RWPE2 (cell line): ENCODE measurements around the gene TBC1D4.

ENCODE experiments used
- ATAC-seq: fragments of 200-7000 bp; cut with Tn5 transposase; 3 replicates; pipeline ENCODE4 v1.9.1; 2021; ENCODE audit warnings: low read depth
- DNase-seq: peaks from one replicate; pipeline ENCODE4 v3.0.0-alpha.2; 2020; ENCODE audit warnings: low spot score
- H3K27ac ChIP-seq: fragments of 450-650 bp; 2 replicates; pipeline ENCODE4 v1.5.1; 2017; ENCODE audit warnings: mild to moderate bottlenecking; ENCODE audit not compliant: poor library complexity, severe bottlenecking
- H3K27me3 ChIP-seq: fragments of 250-450 bp; sonication (Bioruptor Pico); 2 replicates; pipeline ENCODE4 v1.5.1; 2021; ENCODE audit warnings: mild to moderate bottlenecking, moderate library complexity; ENCODE audit not compliant: insufficient read depth, poor library complexity, severe bottlenecking
- H3K36me3 ChIP-seq: fragments of 250-450 bp; sonication (Bioruptor Pico); 2 replicates; pipeline ENCODE4 v1.5.1; 2020; ENCODE audit warnings: low read depth, mild to moderate bottlenecking, moderate library complexity
- H3K4me1 ChIP-seq: fragments of 250-450 bp; sonication (Bioruptor Pico); 2 replicates; pipeline ENCODE4 v1.5.1; 2021; ENCODE audit warnings: mild to moderate bottlenecking, moderate library complexity; ENCODE audit not compliant: insufficient read depth, poor library complexity, severe bottlenecking
- H3K4me3 ChIP-seq: fragments of 250-450 bp; sonication (Bioruptor Pico); 2 replicates; pipeline ENCODE4 v1.5.1; 2021; ENCODE audit warnings: mild to moderate bottlenecking, moderate library complexity; ENCODE audit not compliant: severe bottlenecking
- H3K9me3 ChIP-seq: fragments of 250-450 bp; sonication (Bioruptor Pico); 2 replicates; pipeline ENCODE4 v1.5.1; 2021; ENCODE audit warnings: mild to moderate bottlenecking, moderate library complexity; ENCODE audit not compliant: severe bottlenecking
- CTCF ChIP-seq: fragments of 450-650 bp; IDR thresholded peaks from one replicate; pipeline ENCODE4 v1.5.1; 2017; ENCODE audit warnings: mild to moderate bottlenecking, moderate library complexity; ENCODE audit not compliant: poor library complexity, severe bottlenecking

TBC1D4 gene

GRCh38 chr13:75470676-75471075, 11.3 kb downstream of the TBC1D4 start:
- Histone ChIP-seq H3K27me3 (no peaks in the 10 kb centered on the region), H3K9me3 (no peaks in the 10 kb centered on the region), H3K4me3 (no peak overlapping the region), H3K36me3 (no peaks in the 10 kb centered on the region), H3K27ac (no peak overlapping the region), H3K4me1 (no peaks in the 10 kb centered on the region)
- DNase-seq (no peak), ATAC-seq (no peak)
- TF ChIP-seq CTCF = no peak

GRCh38 chr13:75469047-75469446, 12.9 kb downstream of the TBC1D4 start:
- DNase-seq (no peak), ATAC-seq (no peak)
- H3K4me3 ChIP-seq = no peak overlapping the region
- H3K4me1 ChIP-seq = no peaks in the 10 kb centered on the region
- H3K27me3 ChIP-seq = no peaks in the 10 kb centered on the region
- no peaks in the 10 kb centered on the region for H3K36me3 ChIP-seq
- H3K9me3 ChIP-seq = no peaks in the 10 kb centered on the region
- no peak for TF ChIP-seq CTCF
- no peak overlapping the region for H3K27ac ChIP-seq

- Histone ChIP-seq H3K36me3 (no peaks in the 10 kb centered on the region), H3K27ac (no peak overlapping the region), H3K27me3 (no peaks in the 10 kb centered on the region), H3K4me3 (no peak overlapping the region), H3K4me1 (no peaks in the 10 kb centered on the region), H3K9me3 (no peaks in the 10 kb centered on the region)
- no peak for TF ChIP-seq CTCF
- DNase-seq (no peak), ATAC-seq (no peak)
These were observed 13.4 kb downstream of the TBC1D4 start for GRCh38 chr13:75468602-75469001.

- no peaks in the 10 kb centered on the region for H3K27me3 ChIP-seq
- H3K36me3 ChIP-seq = no peaks in the 10 kb centered on the region
- no peaks in the 10 kb centered on the region for H3K4me1 ChIP-seq
- no peak for ATAC-seq
- TF ChIP-seq CTCF = no peak
- H3K4me3 ChIP-seq = no peak overlapping the region
- no peak overlapping the region for H3K27ac ChIP-seq
- DNase-seq = no peak
- no peaks in the 10 kb centered on the region for H3K9me3 ChIP-seq
These were observed 13.9 kb downstream of the TBC1D4 start for GRCh38 chr13:75468098-75468497.

- no peaks in the 10 kb centered on the region for H3K36me3 ChIP-seq
- no peaks in the 10 kb centered on the region for H3K4me1 ChIP-seq
- H3K27me3 ChIP-seq = no peaks in the 10 kb centered on the region
- TF ChIP-seq CTCF = no peak
- no peak for ATAC-seq
- no peak for DNase-seq
- no peaks in the 10 kb centered on the region for H3K9me3 ChIP-seq
- no peak overlapping the region for H3K27ac ChIP-seq
- H3K4me3 ChIP-seq = no peak overlapping the region
These were observed 14.8 kb downstream of the TBC1D4 start for GRCh38 chr13:75467040-75467728.
